Sigmoid colon (tissue), 7 donors: Measurements from ENCODE around the gene COL4A2. TPM values are rescaled to one million over a fixed set of nuclear protein-coding genes. Genes with fewer than 3 reads are reported as not detected.

ENCODE experiments used
- DNase-seq: peaks from one replicate; pipeline ENCODE4 v3.0.0-alpha.2; 2019
- H3K27ac ChIP-seq, 4 donors: fragments of 200-600 bp; sonication (generic); one replicate each; pipeline ENCODE4 v1.5.1; 2016 to 2019; ENCODE audit warnings: mild to moderate bottlenecking in 1 of 4
- H3K27me3 ChIP-seq, 3 donors: fragments of 200-600 bp; sonication (generic); one replicate each; pipeline ENCODE4 v1.5.1; 2019; ENCODE audit warnings: mild to moderate bottlenecking in 1 of 3
- H3K36me3 ChIP-seq, 4 donors: fragments of 200-600 bp; sonication (generic); one replicate each; pipeline ENCODE4 v1.5.1; 2016 to 2019
- H3K4me1 ChIP-seq, 4 donors: fragments of 200-600 bp; sonication (generic); one replicate each; pipeline ENCODE4 v1.5.1; 2017 to 2019
- H3K4me3 ChIP-seq, 4 donors: fragments of 200-600 bp; sonication (generic); one replicate each; pipeline ENCODE4 v1.5.1; 2017 to 2019; ENCODE audit warnings: mild to moderate bottlenecking in 2 of 4, moderate library complexity in 1 of 4
- H3K9me3 ChIP-seq, 4 donors: fragments of 200-600 bp in 3 of 4; sonication (generic) in 3 of 4; one replicate each; pipeline versions ENCODE4 v1.5.1 to v1.6.1; 2013 to 2019
- CTCF ChIP-seq, 4 experiments: fragments of 450-650 bp in 3 of 4; fragments of 200-600 bp in 1 of 4; IDR thresholded peaks; one replicate each; pipeline ENCODE4 v1.5.1; 2016 to 2019; ENCODE audit warnings: antibody characterized with exemption in 4 of 4, mild to moderate bottlenecking in 3 of 4, moderate library complexity in 2 of 4
- EP300 ChIP-seq, 4 donors: sonication (generic); formaldehyde crosslinking; IDR thresholded peaks; one replicate each; pipeline ENCODE4 v1.6.1; 2017; ENCODE audit warnings: antibody characterized with exemption in 4 of 4
- POLR2A ChIP-seq, 2 donors: fragments of 450-650 bp; IDR thresholded peaks; one replicate each; pipeline ENCODE4 v1.6.1; 2016; ENCODE audit warnings: antibody characterized with exemption in 2 of 2, mild to moderate bottlenecking in 2 of 2, moderate library complexity in 2 of 2
- POLR2AphosphoS5 ChIP-seq, 4 donors: sonication (generic); formaldehyde crosslinking; IDR thresholded peaks; one replicate each; pipeline ENCODE4 v1.6.1; 2017; ENCODE audit warnings: antibody characterized with exemption in 4 of 4
- WGBS, 2 donors: extraction: QIAGEN DNeasy Blood & Tissue Kit; methylation state at CpG; one replicate each; pipeline ENCODE4 v1.1.7; 2013; 5-methylcytosine and 5-hydroxymethylcytosine counted together
- intact Hi-C: fragments of 100-400 bp; cut with DNase I; formaldehyde crosslinking; loops from one replicate; pipeline ENCODE4 v1.15.1; 2023
- polyA plus RNA-seq, 3 donors: library from polyadenylated mRNA; stranded (reverse); fragments of 200-250 nt; gene quantifications; one replicate each; pipeline ENCODE4 v1.2.3, GENCODE V29; 2013
- total RNA-seq, 4 donors: library from RNA; depleted of rRNA; stranded (reverse); fragments of >200 nt; gene quantifications; one replicate each; pipeline ENCODE4 v1.1.0, GENCODE V29; 2016
- donor health status: healthy with polysubstance abuse.
- donor health status: Bipolar disorder and iron deficiency.
- donor health status: healthy.

Gene COL4A2
- total and polyA plus RNA-seq, 7 donors = 24.0 to 1,039 (median 306) TPM

DNA sequence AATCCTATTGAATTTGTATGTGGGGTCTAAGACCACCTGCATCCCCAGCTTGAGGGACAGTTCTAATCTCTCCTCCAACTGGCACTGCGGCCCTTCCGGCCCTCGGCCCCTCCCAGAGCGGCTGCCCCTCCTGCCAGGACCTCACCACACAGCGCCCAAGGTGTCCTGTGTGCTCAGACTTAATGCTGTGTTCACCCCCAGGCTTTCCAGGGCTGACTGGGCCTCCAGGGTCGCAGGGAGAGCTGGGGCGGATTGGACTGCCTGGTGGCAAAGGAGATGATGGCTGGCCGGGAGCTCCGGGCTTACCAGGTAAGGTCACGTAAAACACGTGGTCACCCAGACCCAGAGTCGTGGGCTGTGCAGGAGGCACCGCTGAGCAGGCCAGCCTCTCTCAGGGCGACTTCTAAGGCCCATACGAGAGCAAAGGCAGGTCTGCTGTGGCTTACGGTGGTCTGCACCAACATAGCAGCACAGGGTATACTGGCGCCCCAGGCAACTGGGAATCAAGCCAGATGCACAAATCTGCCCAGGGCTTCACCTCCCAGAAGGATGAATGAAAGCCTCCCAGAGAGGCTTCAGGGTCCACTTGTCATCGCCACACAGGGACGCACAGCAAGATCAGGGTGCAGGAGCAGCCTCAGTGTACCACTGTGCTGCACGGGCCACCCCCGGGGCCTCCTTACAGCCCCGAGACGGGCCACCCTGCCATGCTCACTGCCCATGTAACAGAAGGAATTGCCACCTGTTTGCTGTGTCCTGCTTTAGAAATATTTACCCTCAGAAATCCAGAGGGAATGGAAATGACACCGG is 185.0 kb downstream of the COL4A2 start:
- H3K9me3 ChIP-seq = no peaks in the 10 kb centered on the region
- no peaks in the 10 kb centered on the region for H3K27me3 ChIP-seq
- no peak for DNase-seq
- no peaks in the 10 kb centered on the region for H3K4me1 ChIP-seq
- H3K27ac ChIP-seq = no peak overlapping the region
- TF ChIP-seq EP300 (IDR thresholded peaks at IDR 0.05) (no peak), POLR2AphosphoS5 (IDR thresholded peaks at IDR 0.05) (no peak), CTCF (IDR thresholded peaks at IDR 0.05) (no peak), POLR2A (IDR thresholded peaks at IDR 0.05) (no peak)
- peaks cover 72 to 100% (median 81%) of the 10 kb centered on the region in 4 donors for H3K36me3 ChIP-seq
- 91 to 95% methylated on average over 24 of the region's 24 CpGs for WGBS, 2 donors
- H3K4me3 ChIP-seq = no peak overlapping the region
- intact Hi-C loops = no loop called here

- H3K36me3 ChIP-seq = peaks cover 77 to 97% (median 83%) of the 10 kb centered on the region in 4 donors
- H3K4me1 ChIP-seq = no peaks in the 10 kb centered on the region
- TF ChIP-seq EP300 (IDR thresholded peaks at IDR 0.05) (no peak), POLR2A (IDR thresholded peaks at IDR 0.05) (no peak), CTCF (IDR thresholded peaks at IDR 0.05) (no peak), POLR2AphosphoS5 (IDR thresholded peaks at IDR 0.05) (no peak)
- DNase-seq = no peak
- peak overlapping the region in 1 of 4 donors; percentile 2 for H3K27ac ChIP-seq
- no peaks in the 10 kb centered on the region for H3K9me3 ChIP-seq
- intact Hi-C loops = no loop called here
- H3K4me3 ChIP-seq = no peak overlapping the region
- no peaks in the 10 kb centered on the region for H3K27me3 ChIP-seq
- 95% methylated on average over 30 of the region's 30 CpGs for WGBS, 2 donors
Observed at GRCh38 chr13:110492679-110493593, 185.9 kb downstream of the COL4A2 start.

DNA sequence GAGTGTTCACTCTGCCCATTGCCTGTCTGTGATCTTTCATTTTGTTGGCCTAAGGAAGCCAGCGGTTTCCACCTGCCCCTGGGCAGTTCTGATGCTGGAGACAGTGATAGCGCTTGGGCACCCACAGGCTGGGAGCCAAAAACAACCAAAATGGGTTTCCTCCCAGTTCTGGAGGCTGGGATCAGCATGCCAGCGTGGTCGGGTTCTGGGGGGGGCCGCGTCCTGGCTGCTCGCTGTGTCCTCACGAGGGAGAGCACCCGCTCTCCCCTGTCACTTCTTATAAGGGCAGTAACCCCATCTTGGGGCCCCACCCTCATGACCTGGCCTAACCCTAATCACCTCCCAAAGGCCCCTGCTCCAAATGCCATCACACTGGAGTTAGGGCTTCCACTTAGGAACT is 186.5 kb downstream of the COL4A2 start:
- Histone ChIP-seq H3K9me3 (no peaks in the 10 kb centered on the region), H3K4me3 (no peak overlapping the region), H3K27ac (peak overlapping the region in 1 of 4 donors; percentile 2), H3K27me3 (no peaks in the 10 kb centered on the region), H3K4me1 (no peaks in the 10 kb centered on the region), H3K36me3 (peaks cover 79 to 97% (median 85%) of the 10 kb centered on the region in 4 donors)
- intact Hi-C loops = no loop called here
- TF ChIP-seq CTCF (IDR thresholded peaks at IDR 0.05) (no peak), POLR2AphosphoS5 (IDR thresholded peaks at IDR 0.05) (no peak), EP300 (IDR thresholded peaks at IDR 0.05) (no peak), POLR2A (IDR thresholded peaks at IDR 0.05) (no peak)
- no peak for DNase-seq
- WGBS, 2 donors = 95 to 96% methylated on average over 9 of the region's 9 CpGs

GRCh38 chr13:110495376-110495775 is 188.3 kb downstream of the COL4A2 start:
- intact Hi-C loops = no loop called here
- no peak for TF ChIP-seq CTCF (IDR thresholded peaks at IDR 0.05)
- TF ChIP-seq POLR2AphosphoS5 (IDR thresholded peaks at IDR 0.05) = no peak
- no peak for TF ChIP-seq EP300 (IDR thresholded peaks at IDR 0.05)
- TF ChIP-seq POLR2A (IDR thresholded peaks at IDR 0.05) = no peak
- Histone ChIP-seq H3K4me3 (no peak overlapping the region), H3K27ac (peak overlapping the region in 1 of 4 donors; percentile 4), H3K27me3 (no peaks in the 10 kb centered on the region), H3K36me3 (peaks cover 72 to 97% (median 84%) of the 10 kb centered on the region in 4 donors), H3K9me3 (no peaks in the 10 kb centered on the region), H3K4me1 (no peaks in the 10 kb centered on the region)
- 89 to 90% methylated on average over 3 of the region's 3 CpGs for WGBS, 2 donors
- DNase-seq = no peak
